Activated CD8-positive, alpha-beta memory T cell treated with anti-CD3 and anti-CD28 coated beads, Interleukin-2, amount 10 ng/mL, durations not matched to agents 7 days and 5 days (primary cell): Measurements from ENCODE around the gene UBL4A. TPM values are rescaled to one million over a fixed set of nuclear protein-coding genes. Genes with fewer than 3 reads are reported as not detected.
A peak's percentile ranks its signal among the peaks of the same experiment; 100 is the strongest.

Source experiments
- ATAC-seq: fragments of 150-1000 bp; cut with Tn5 transposase; one replicate; pipeline ENCODE4 v1.10.0; 2021; ENCODE audit warnings: moderate library complexity
- CTCF ChIA-PET: fragments of 350-600 bp; sonication (Branson Sonifier 250); formaldehyde crosslinking; loops from one replicate; lab custom pipeline; 2021; ENCODE audit warnings: antibody characterized with exemption; lab: Charles Lee
- DNase-seq: peaks from one replicate; pipeline ENCODE4 v3.0.0-alpha.2; 2020
- H3K27ac Mint-ChIP-seq: one replicate; pipeline ENCODE4 v1.8.0; 2021; ENCODE audit warnings: mild to moderate bottlenecking, mixed read lengths
- H3K27me3 Mint-ChIP-seq: one replicate; pipeline ENCODE4 v1.8.0; 2021; ENCODE audit warnings: mixed read lengths
- H3K36me3 Mint-ChIP-seq: one replicate; pipeline ENCODE4 v1.8.0; 2021; ENCODE audit warnings: mild to moderate bottlenecking, mixed read lengths
- H3K4me1 Mint-ChIP-seq: one replicate; pipeline ENCODE4 v1.8.0; 2021; ENCODE audit warnings: mixed read lengths
- H3K4me3 Mint-ChIP-seq: one replicate; pipeline ENCODE4 v1.8.0; 2021; ENCODE audit warnings: mild to moderate bottlenecking, moderate library complexity, mixed read lengths
- H3K9me3 Mint-ChIP-seq: one replicate; pipeline ENCODE4 v1.8.0; 2022; ENCODE audit warnings: low read depth, mixed read lengths
- total RNA-seq, 2 experiments: library from RNA; stranded (reverse); gene quantifications; one replicate each; pipeline ENCODE4 v1.2.3, GENCODE V29; 2021

UBL4A gene
- total RNA-seq, 2 experiments from 2014 or later = 48.1 to 53.2 TPM

DNA sequence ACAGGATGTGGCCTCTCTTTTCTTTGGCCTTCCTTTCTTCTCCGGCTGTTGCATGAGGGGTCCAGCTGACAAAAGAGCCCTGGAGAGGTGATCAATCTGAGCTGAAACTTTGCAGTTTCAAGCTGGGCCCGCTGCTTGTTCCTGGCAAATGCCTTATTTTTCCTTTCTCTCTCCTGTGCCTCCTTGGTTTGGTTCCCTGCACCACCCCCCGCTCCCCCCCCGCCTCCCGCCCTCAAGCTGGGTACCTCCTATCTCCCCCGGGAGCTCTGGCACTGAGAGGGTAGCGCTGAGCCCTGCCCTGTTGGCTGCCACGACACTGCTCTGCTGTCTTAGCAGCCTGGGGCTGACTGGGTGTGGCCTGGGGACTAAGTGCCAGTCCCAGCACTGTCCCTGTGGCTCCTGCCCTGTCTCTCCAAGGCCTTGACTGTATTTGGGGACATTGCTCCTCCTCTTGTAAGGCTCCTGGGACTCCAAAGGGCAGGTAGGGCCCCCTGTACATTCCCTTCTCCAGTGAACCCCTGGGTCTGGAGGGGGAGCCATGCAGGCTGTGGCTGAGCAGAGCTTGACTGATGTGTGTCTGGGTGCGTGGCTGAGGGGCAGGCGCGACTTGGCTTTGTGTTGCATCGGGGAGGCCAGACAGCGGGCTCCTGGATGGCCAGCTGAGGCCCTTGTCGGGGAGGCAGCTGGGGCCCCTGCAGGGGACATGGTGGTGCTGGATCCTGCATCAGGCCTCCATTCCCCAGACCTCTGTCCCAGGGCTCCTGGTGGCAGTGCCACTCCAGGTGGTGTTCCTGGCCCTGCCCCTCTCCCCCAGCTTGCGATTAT lies 27.2 kb downstream of the UBL4A start:
- no peaks in the 10 kb centered on the region for H3K27me3 Mint-ChIP-seq
- CTCF ChIA-PET = interaction anchor here (1.4 to 1.6 kb wide), 2 partner anchors 18 to 31 kb away, joined by 4 read pairs; partner anchors contain the start of gene SLC10A3
- H3K4me1 Mint-ChIP-seq = peaks cover 15% of the 10 kb centered on the region
- H3K27ac Mint-ChIP-seq = peak overlapping the region; percentile 68
- no peak for DNase-seq
- H3K9me3 Mint-ChIP-seq = no peaks in the 10 kb centered on the region
- ATAC-seq = peak; percentile 50
- H3K36me3 Mint-ChIP-seq = peaks cover 7% of the 10 kb centered on the region
- peak overlapping the region; percentile 77 for H3K4me3 Mint-ChIP-seq

DNA sequence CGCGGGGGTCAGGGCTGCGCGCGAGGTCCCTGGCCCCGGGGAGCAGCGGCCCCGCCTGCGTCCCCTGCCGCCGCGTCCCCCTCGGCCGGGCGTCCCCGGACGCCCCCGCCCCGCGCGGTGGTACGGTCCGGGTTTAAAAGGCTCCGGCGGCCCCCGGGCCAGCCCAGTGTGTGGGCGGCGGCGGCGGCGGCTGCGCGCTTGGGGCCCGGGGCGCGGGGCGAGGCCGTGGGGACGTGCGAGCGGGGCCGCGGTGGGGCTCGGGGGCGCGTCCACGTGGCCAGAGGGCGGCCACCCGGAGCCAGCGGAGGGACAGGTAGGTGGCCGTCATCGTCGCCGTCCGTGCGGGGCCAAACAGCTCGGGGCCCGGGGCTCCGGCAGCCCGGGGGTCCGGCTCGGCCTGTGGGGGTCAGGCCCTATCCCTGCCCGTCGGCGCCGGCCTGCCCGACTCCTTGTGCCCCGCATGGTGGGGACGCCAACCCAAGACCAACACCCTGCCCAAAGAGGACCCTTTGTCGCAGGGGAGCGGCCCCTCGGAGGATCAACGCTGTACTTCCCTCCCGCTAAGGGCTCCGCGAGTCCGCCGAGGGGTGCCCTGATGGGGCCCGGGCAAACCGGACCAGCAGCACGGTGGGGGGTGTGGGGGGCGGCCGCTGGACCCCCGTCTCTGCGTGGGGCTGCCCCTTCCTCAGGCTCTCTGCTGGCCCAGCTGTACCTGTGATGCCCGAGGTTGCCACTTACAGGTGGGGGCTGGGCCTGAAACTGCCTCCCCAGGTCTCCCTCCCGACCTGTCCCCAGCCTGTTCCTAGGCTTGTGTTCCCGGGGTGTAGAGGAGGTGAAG lies 28.1 kb downstream of the UBL4A start, which contains the start of gene PLXNA3:
Gene PLXNA3, plus strand, starts transcription at position 166 of the 838 bp plus-strand sequence. CDS start 1,903 bp downstream, outside the sequence.
- DNase-seq = peak; percentile 63
- H3K27ac Mint-ChIP-seq = peak within 1 kb of the TSS; percentile 89
- no peaks in the 10 kb centered on the region for H3K9me3 Mint-ChIP-seq
- no peaks in the 10 kb centered on the region for H3K27me3 Mint-ChIP-seq
- peaks cover 7% of the 10 kb centered on the region for H3K36me3 Mint-ChIP-seq
- CTCF ChIA-PET = interaction anchor here (1.4 to 1.6 kb wide), 2 partner anchors 19 to 32 kb away, joined by 4 read pairs; partner anchors contain the start of gene SLC10A3
- H3K4me3 Mint-ChIP-seq = peak within 1 kb of the TSS; percentile 89
- peak; percentile 80 for ATAC-seq
- peaks cover 15% of the 10 kb centered on the region for H3K4me1 Mint-ChIP-seq

DNA sequence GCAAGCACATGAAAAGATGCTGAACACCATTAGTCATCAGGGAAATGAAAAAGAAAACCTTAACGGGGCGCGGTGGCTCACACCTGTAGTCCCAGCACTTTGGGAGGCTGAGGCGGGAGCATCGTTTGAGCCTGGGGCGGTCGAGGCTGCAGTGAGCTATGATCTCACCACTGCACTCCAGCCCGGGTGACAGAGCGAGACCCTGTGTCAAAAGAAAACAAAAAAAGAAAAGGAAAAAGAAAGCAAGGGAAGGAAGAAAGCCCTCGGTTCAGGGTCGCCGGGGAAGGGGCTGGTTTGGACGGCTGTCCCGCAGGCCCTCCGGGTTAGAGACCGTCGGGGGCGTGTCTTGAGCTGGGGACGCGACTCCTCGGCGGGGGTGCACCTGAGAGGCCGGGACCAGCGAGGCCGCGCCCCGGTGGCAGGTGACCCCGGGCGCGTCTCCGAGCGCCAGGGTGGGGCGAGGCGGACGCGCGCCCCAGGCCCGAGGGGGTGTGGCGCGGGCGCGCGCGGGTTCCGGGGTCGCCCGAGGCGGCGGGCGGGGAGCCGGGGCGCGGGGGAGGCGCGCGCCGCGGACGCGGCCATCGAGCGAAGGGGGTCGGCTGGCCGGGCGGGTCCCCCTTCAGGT lies 28.8 kb downstream of the UBL4A start:
- ATAC-seq = peak; percentile 75
- Mint-ChIP-seq H3K27me3 (no peaks in the 10 kb centered on the region), H3K36me3 (peaks cover 7% of the 10 kb centered on the region), H3K4me1 (peaks cover 15% of the 10 kb centered on the region), H3K4me3 (peak overlapping the region; percentile 89), H3K9me3 (no peaks in the 10 kb centered on the region), H3K27ac (peak overlapping the region; percentile 89)
- peak; percentile 70 for DNase-seq
- CTCF ChIA-PET = interaction anchor here (1.6 kb wide), 1 partner anchor 19 kb away, joined by 4 read pairs; no protein-coding TSS in a partner anchor

DNA sequence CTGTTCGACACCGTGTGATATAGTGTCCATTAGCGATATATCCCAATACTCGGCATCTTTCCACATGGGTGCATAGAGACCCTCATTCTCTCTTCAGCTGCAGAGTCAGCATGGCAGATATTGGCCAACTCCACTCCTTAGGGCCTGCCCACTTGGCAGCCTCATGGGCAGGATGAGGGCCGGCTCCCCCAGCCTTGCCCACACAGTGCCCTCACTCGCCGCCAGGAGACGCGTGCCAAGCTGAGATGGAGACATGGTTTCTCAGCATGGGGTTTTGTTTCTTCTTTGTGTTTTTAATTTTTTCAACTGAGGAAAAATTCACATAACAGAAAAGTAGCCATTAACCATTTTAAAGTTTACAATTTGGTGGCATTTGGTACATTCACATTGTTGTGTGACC lies 33.6 kb downstream of the UBL4A start:
- H3K9me3 Mint-ChIP-seq = no peaks in the 10 kb centered on the region
- no peak for ATAC-seq
- no peaks in the 10 kb centered on the region for H3K27me3 Mint-ChIP-seq
- peaks cover 8% of the 10 kb centered on the region for H3K36me3 Mint-ChIP-seq
- CTCF ChIA-PET = no interaction called here
- H3K4me3 Mint-ChIP-seq = no peak overlapping the region
- H3K4me1 Mint-ChIP-seq = peaks cover 5% of the 10 kb centered on the region
- no peak overlapping the region for H3K27ac Mint-ChIP-seq
- DNase-seq = no peak

DNA sequence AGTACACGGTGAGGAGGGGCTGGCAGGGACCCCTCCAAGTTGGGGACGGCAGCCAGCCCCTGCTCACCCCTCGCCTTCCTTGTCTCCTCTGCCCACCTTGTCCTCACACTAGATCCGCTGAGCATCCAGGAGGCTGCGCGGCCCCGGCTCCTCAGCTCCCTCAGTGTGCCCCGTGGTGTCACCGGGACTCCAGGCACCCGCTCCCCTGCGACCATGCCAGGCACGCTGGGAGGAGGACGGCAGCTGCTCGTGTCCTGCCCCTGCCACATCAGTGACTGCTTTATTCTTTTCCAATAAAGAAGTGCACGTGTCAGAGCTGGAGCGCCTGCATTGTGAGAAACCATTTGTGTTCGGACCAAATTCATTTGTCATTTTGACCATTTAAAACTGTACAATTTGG lies 36.1 kb downstream of the UBL4A start:
- DNase-seq = no peak
- Mint-ChIP-seq H3K4me3 (no peak overlapping the region), H3K4me1 (peaks cover 5% of the 10 kb centered on the region), H3K9me3 (no peaks in the 10 kb centered on the region), H3K27me3 (no peaks in the 10 kb centered on the region), H3K36me3 (peaks cover 9% of the 10 kb centered on the region), H3K27ac (no peak overlapping the region)
- no peak for ATAC-seq
- CTCF ChIA-PET = no interaction called here

DNA sequence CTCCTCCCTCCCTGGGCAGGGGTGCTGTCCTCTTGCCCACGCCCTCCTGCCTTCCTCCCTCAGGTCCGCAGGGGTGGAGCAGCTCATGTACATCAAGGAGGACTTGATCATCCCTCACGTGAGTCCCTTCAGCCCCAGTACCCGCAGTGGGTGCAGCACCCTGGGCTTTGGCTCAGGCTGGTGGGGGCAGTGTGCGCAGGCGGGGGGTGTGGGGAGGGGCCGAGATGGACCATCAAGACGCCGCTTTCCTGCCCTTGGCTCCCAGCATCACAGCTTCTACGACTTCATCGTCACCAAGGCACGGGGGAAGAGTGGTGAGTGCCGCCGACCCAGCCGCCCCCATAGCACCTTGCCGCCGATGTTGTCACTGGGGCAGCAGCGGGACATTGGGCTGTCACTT lies 36.8 kb downstream of the UBL4A start:
- no peak overlapping the region for H3K4me3 Mint-ChIP-seq
- DNase-seq = no peak
- no peak overlapping the region for H3K27ac Mint-ChIP-seq
- no peaks in the 10 kb centered on the region for H3K27me3 Mint-ChIP-seq
- ATAC-seq = no peak
- H3K36me3 Mint-ChIP-seq = peaks cover 9% of the 10 kb centered on the region
- H3K4me1 Mint-ChIP-seq = peaks cover 8% of the 10 kb centered on the region
- H3K9me3 Mint-ChIP-seq = no peaks in the 10 kb centered on the region
- CTCF ChIA-PET = interaction anchor here (0.7 kb wide), 1 partner anchor 78 kb away, joined by 3 read pairs; no protein-coding TSS in a partner anchor

DNA sequence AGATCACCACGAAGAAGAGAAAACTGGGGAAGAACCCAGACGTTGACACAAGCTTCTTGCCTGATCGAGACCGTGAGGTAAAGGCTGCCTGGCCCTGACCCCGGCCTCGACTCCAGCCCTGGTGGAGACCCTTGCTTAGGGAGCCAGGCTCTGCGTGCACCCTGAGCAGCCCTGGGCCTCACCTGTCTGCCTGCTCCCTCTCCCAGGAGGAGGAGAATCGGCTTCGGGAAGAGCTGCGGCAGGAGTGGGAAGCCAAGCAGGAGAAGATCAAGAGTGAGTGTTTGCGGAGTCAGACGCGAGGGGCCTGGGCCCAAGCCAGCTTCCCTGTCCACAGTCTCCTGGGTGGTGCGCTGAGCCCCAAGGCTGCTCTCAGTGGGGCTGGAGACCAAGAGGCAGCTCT lies 37.9 kb downstream of the UBL4A start:
- CTCF ChIA-PET = no interaction called here
- peaks cover 4% of the 10 kb centered on the region for H3K36me3 Mint-ChIP-seq
- H3K4me1 Mint-ChIP-seq = peaks cover 8% of the 10 kb centered on the region
- no peaks in the 10 kb centered on the region for H3K9me3 Mint-ChIP-seq
- ATAC-seq (no peak), DNase-seq (no peak)
- no peak overlapping the region for H3K27ac Mint-ChIP-seq
- no peak overlapping the region for H3K4me3 Mint-ChIP-seq
- no peaks in the 10 kb centered on the region for H3K27me3 Mint-ChIP-seq

DNA sequence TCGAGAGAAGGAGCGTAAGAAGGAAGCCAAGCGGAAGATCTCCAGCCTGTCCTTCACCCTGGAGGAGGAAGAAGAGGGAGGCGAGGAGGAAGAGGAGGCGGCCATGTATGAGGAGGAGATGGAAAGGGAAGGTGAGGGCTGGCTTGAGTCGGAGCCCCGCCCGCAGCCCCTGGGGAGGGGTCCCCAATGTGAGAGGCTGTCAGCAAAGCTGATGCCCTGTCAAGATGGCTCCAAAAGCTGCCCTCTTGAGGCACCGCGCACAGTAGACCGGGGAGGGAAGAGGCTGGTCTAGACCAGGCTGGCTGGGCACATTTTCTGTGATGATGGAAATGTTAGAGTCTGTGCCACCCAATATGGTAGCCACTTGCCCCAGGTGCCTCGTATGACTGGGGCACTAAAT lies 40.0 kb downstream of the UBL4A start:
- H3K27me3 Mint-ChIP-seq = no peaks in the 10 kb centered on the region
- no peak overlapping the region for H3K4me3 Mint-ChIP-seq
- ATAC-seq (no peak), DNase-seq (no peak)
- peaks cover 5% of the 10 kb centered on the region for H3K36me3 Mint-ChIP-seq
- peak overlapping the region; percentile 28 for H3K27ac Mint-ChIP-seq
- peaks cover 16% of the 10 kb centered on the region for H3K4me1 Mint-ChIP-seq
- CTCF ChIA-PET = no interaction called here
- H3K9me3 Mint-ChIP-seq = no peaks in the 10 kb centered on the region

DNA sequence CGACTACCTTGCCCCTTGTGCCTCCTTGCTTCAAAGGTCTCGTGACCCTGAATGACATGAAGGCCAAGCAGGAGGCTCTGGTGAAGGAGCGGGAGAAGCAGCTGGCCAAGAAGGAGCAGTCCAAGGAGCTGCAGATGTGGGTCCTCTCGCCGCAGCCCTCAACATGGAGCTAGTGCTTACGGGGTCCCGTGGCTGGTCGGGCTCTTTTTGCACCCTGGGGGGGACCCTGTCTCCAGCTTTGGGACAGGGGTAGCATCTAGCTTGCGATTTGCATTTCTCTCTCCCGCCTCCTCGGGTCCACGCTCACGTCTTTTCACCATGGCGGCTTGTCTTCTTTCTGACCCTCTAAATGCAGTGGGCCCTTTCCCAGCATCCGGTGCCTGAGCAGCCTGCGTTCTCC lies 40.6 kb downstream of the UBL4A start:
- ATAC-seq (no peak), DNase-seq (no peak)
- Mint-ChIP-seq H3K4me1 (peaks cover 20% of the 10 kb centered on the region), H3K4me3 (no peak overlapping the region), H3K27me3 (no peaks in the 10 kb centered on the region), H3K27ac (no peak overlapping the region), H3K36me3 (peaks cover 5% of the 10 kb centered on the region), H3K9me3 (no peaks in the 10 kb centered on the region)
- CTCF ChIA-PET = no interaction called here

DNA sequence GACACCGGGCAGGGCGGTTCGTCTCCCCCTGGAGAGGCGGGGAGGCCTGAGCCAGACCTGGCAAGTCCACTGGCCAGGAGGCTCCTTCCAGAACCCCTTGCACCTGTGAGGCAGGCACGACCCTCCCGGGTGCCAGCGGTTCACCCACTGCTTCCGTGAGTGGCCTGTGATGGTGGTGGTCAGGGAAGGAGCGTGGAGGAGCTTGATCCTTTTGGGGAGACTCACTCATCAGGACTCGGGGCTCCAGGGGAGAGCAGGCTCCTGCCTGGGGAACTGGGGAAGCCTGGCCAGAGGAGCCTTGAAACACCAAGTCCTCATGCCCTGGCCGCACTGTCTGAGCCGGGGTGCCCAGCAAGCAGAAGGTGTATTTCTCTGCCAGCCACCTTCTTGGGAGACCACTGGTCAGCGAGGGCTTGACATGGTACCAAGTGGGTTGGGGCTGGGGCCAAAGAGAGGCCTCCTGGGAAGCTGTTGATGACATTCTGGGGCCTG lies 41.6 kb downstream of the UBL4A start:
- no peak overlapping the region for H3K27ac Mint-ChIP-seq
- H3K4me3 Mint-ChIP-seq = peak overlapping the region; percentile 68
- no peaks in the 10 kb centered on the region for H3K27me3 Mint-ChIP-seq
- ATAC-seq (no peak), DNase-seq (no peak)
- no peaks in the 10 kb centered on the region for H3K9me3 Mint-ChIP-seq
- peaks cover 8% of the 10 kb centered on the region for H3K36me3 Mint-ChIP-seq
- CTCF ChIA-PET = interaction anchor here (1.7 kb wide), 1 partner anchor 46 kb away, joined by 4 read pairs; the partner anchor contains the start of gene RPL10
- peaks cover 20% of the 10 kb centered on the region for H3K4me1 Mint-ChIP-seq

DNA sequence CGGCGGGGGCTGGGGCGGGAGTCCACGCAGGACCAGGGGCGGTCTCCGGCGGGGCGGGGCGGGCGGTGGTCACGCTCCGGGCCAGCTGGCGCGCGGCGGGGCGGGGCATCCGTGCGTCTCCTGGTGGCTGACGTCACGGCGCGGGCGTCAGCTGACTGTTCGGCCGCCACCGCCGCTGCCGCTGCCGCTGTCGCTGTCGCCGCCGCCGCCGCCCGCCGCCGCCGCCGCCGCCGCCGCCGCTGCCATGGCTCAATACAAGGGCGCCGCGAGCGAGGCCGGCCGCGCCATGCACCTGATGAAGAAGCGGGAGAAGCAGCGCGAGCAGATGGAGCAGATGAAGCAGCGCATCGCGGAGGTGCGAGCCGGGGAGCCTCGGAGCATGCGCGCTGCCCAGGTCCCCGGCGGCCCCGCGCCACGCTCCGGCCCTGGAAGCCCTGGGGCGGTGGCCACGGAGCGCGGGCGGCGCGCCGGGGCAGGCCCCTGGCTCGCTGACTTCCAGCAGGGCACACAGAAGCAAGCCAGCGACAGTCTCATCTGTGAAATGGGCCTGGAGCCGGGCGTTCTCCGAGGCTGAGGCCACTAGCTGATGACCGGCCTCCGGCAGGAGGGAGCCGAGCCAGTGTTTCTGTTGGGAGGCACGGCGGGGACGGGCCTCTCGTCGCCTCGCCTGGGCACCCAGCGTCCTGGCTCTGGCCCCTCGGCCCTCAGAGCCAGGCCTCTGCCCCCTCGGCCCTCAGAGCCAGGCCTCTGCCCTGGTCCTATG lies 42.2 kb downstream of the UBL4A start, which contains the start of gene FAM50A:
Gene FAM50A, plus strand, starts transcription at position 150 of the 763 bp plus-strand sequence. Its CDS starts 95 bp downstream, at position 245.
- Mint-ChIP-seq H3K36me3 (peaks cover 9% of the 10 kb centered on the region), H3K9me3 (no peaks in the 10 kb centered on the region), H3K4me1 (peaks cover 20% of the 10 kb centered on the region), H3K27me3 (no peaks in the 10 kb centered on the region), H3K27ac (peak within 1 kb of the TSS; percentile 72), H3K4me3 (peak within 1 kb of the TSS; percentile 68)
- peak; percentile 92 for ATAC-seq
- CTCF ChIA-PET = interaction anchor here (1.7 kb wide), 1 partner anchor 45 kb away, joined by 4 read pairs; the partner anchor contains the start of gene RPL10
- peak; percentile 76 for DNase-seq

DNA sequence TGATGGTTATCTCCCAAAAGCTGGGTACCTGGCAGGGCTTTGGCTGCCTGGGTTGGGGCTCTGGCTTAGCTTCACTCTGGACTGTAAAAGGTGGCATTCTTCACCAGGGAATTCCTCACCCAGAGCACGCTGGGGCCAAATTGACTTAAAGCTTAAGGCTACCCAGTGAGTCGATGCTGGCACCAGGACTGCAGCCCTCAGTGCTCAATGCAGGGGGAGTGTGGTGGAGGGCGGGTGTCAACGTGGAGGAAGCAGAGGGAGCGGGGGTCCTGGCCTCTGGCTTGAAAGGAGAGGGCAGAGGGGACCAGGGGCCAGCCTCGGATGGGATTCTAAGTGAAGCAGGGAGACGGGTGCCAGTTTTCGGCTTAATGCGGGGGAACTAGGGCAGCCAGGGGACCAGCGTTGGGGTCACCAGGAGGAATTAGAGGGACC lies 42.9 kb downstream of the UBL4A start:
- peak; percentile 4 for ATAC-seq
- H3K27me3 Mint-ChIP-seq = no peaks in the 10 kb centered on the region
- H3K4me3 Mint-ChIP-seq = peak overlapping the region; percentile 55
- H3K36me3 Mint-ChIP-seq = peaks cover 9% of the 10 kb centered on the region
- DNase-seq = no peak
- H3K27ac Mint-ChIP-seq = peak overlapping the region; percentile 72
- CTCF ChIA-PET = interaction anchor here (1.7 kb wide), 1 partner anchor 45 kb away, joined by 4 read pairs; the partner anchor contains the start of gene RPL10
- no peaks in the 10 kb centered on the region for H3K9me3 Mint-ChIP-seq
- peaks cover 24% of the 10 kb centered on the region for H3K4me1 Mint-ChIP-seq
